ENCODE results near the gene PPP3CA. TPM values are rescaled to one million over a fixed set of nuclear protein-coding genes. Genes with fewer than 3 reads are reported as not detected.

PPP3CA gene
- total and polyA plus RNA-seq, 2 experiments from 2014 or later: 42.3 to 42.8 TPM

DNA sequence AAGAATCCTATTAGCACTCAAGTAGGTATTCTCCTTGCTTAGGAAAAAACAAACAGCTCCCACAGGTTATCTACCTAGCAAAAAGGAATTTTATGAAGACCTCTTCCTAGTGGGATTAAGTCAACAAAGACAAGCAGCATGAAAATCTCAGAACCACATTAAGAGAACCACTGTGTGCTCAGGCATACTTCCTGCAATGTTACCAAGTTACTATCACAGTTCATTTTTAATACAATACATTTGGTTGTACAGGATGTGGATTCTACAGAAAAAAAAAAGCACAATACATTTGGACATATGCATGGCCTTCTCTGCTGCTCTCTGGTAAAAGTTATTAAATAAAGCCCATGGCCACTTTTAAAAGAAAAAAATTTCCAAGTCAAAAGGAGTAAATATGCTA, 193.7 kb downstream of the PPP3CA start:
- Histone ChIP-seq H3K9me3 (ENCODE audit: low read depth) (no peaks in the 10 kb centered on the region), H3K4me1 (ENCODE audit: insufficient read depth) (peaks cover 39% of the 10 kb centered on the region), H3K9me2 (ENCODE audit: insufficient read depth) (no peaks in the 10 kb centered on the region), H3F3A (ENCODE audit: insufficient read depth) (peaks cover 23% of the 10 kb centered on the region), H3K9ac (no peak overlapping the region), H2AFZ (no peak overlapping the region), H3K27ac (no peak overlapping the region), H4K20me1 (ENCODE audit: insufficient read depth) (no peaks in the 10 kb centered on the region; the same call in 1 of the 2 replicates), H3K4me3 (no peak overlapping the region), H3K79me2 (ENCODE audit: insufficient read depth) (peaks cover 72% of the 10 kb centered on the region), H3K4me2 (ENCODE audit: unreplicated experiment) (no peak overlapping the region), H3K36me3 (ENCODE audit: low read depth) (no peaks in the 10 kb centered on the region), H3K27me3 (replicated peaks; ENCODE audit: insufficient read depth) (no peaks in the 10 kb centered on the region)
- DNase-seq: no peak
- TF ChIP-seq EZH2 (IDR thresholded peaks at IDR 0.05; ENCODE audit: insufficient read depth, poor library complexity, severe bottlenecking) (no peak), EZH2phosphoT487 (IDR thresholded peaks at IDR 0.05; ENCODE audit: insufficient read depth, low read depth) (no peak)
- in situ Hi-C loops (cut with MboI): no loop called here

GRCh38 chr4:101152521-101152920, 194.8 kb downstream of the PPP3CA start:
- peaks cover 13% of the 10 kb centered on the region for H3F3A ChIP-seq (ENCODE audit: insufficient read depth)
- no peaks in the 10 kb centered on the region for H3K27me3 ChIP-seq (replicated peaks; ENCODE audit: insufficient read depth)
- H3K4me2 ChIP-seq (ENCODE audit: unreplicated experiment): no peak overlapping the region
- H3K9me3 ChIP-seq (ENCODE audit: low read depth): no peaks in the 10 kb centered on the region
- no peak overlapping the region for H3K27ac ChIP-seq
- no peaks in the 10 kb centered on the region for H3K9me2 ChIP-seq (ENCODE audit: insufficient read depth)
- TF ChIP-seq EZH2phosphoT487 (IDR thresholded peaks at IDR 0.05; ENCODE audit: insufficient read depth, low read depth) (no peak), EZH2 (IDR thresholded peaks at IDR 0.05; ENCODE audit: insufficient read depth, poor library complexity, severe bottlenecking) (no peak)
- 99% methylated on average over 3 of the region's 3 CpGs for WGBS, 2 experiments (ENCODE audit: low coverage in 1 of 2, low lambda C conversion rate in 2 of 2, missing lambda C conversion rate in 2 of 2)
- in situ Hi-C loops (cut with MboI): no loop called here
- peaks cover 27% of the 10 kb centered on the region for H3K4me1 ChIP-seq (ENCODE audit: insufficient read depth)
- H3K4me3 ChIP-seq: no peak overlapping the region
- no peaks in the 10 kb centered on the region for H3K36me3 ChIP-seq (ENCODE audit: low read depth)
- no peaks in the 10 kb centered on the region; the same call in 1 of the 2 replicates for H4K20me1 ChIP-seq (ENCODE audit: insufficient read depth)
- no peak overlapping the region for H3K9ac ChIP-seq
- H3K79me2 ChIP-seq (ENCODE audit: insufficient read depth): peaks cover 76% of the 10 kb centered on the region
- DNase-seq: no peak
- no peak overlapping the region for H2AFZ ChIP-seq

DNA sequence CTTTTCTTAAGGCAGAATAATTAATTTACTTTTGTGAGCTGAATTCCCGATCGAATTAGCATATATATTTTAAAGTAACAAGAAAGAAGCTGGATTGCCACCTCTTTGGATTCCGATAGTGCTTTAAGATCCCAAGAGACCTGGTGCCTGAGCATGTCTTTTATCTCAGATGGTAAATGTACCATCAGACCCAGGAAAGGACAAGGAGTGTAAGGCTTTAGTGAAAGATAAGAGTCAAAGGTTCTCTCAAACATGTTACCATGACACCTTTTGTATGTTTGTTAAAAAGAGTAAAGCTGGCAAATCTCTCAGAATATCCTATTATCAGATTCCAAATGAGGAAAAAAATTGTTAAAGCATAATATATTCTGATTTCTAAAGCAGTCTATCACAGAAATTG, 198.8 kb downstream of the PPP3CA start:
- Histone ChIP-seq H3K4me2 (ENCODE audit: unreplicated experiment) (no peak overlapping the region), H3K4me1 (ENCODE audit: insufficient read depth) (no peaks in the 10 kb centered on the region), H4K20me1 (ENCODE audit: insufficient read depth) (no peaks in the 10 kb centered on the region; the same call in 1 of the 2 replicates), H3K9me2 (ENCODE audit: insufficient read depth) (no peaks in the 10 kb centered on the region; the same call in 1 of the 2 replicates), H3K36me3 (ENCODE audit: low read depth) (no peaks in the 10 kb centered on the region), H3K9ac (no peak overlapping the region), H3K79me2 (ENCODE audit: insufficient read depth) (peaks cover 88% of the 10 kb centered on the region), H3K27ac (no peak overlapping the region), H3F3A (ENCODE audit: insufficient read depth) (no peaks in the 10 kb centered on the region), H3K9me3 (ENCODE audit: low read depth) (no peaks in the 10 kb centered on the region), H3K4me3 (no peak overlapping the region), H2AFZ (no peak overlapping the region), H3K27me3 (replicated peaks; ENCODE audit: insufficient read depth) (no peaks in the 10 kb centered on the region)
- WGBS, 2 experiments (ENCODE audit: low coverage in 1 of 2, low lambda C conversion rate in 2 of 2, missing lambda C conversion rate in 2 of 2): 92 to 93% methylated on average over 3 of the region's 3 CpGs
- in situ Hi-C loops (cut with MboI): no loop called here
- DNase-seq: no peak
- TF ChIP-seq EZH2 (IDR thresholded peaks at IDR 0.05; ENCODE audit: insufficient read depth, poor library complexity, severe bottlenecking) (no peak), EZH2phosphoT487 (IDR thresholded peaks at IDR 0.05; ENCODE audit: insufficient read depth, low read depth) (no peak)

GRCh38 chr4:101147283-101147682, 200.0 kb downstream of the PPP3CA start:
- in situ Hi-C loops (cut with MboI): no loop called here
- Histone ChIP-seq H3K9ac (no peak overlapping the region), H3K79me2 (ENCODE audit: insufficient read depth) (peaks cover 86% of the 10 kb centered on the region), H3K4me2 (ENCODE audit: unreplicated experiment) (no peak overlapping the region), H3K27me3 (replicated peaks; ENCODE audit: insufficient read depth) (no peaks in the 10 kb centered on the region), H4K20me1 (ENCODE audit: insufficient read depth) (no peaks in the 10 kb centered on the region; the same call in 1 of the 2 replicates), H3K4me3 (no peak overlapping the region), H2AFZ (no peak overlapping the region), H3K36me3 (ENCODE audit: low read depth) (no peaks in the 10 kb centered on the region), H3F3A (ENCODE audit: insufficient read depth) (no peaks in the 10 kb centered on the region), H3K4me1 (ENCODE audit: insufficient read depth) (no peaks in the 10 kb centered on the region), H3K9me2 (ENCODE audit: insufficient read depth) (no peaks in the 10 kb centered on the region; the same call in 1 of the 2 replicates), H3K27ac (no peak overlapping the region), H3K9me3 (ENCODE audit: low read depth) (no peaks in the 10 kb centered on the region)
- no peak for DNase-seq
- TF ChIP-seq EZH2 (IDR thresholded peaks at IDR 0.05; ENCODE audit: insufficient read depth, poor library complexity, severe bottlenecking) (no peak), EZH2phosphoT487 (IDR thresholded peaks at IDR 0.05; ENCODE audit: insufficient read depth, low read depth) (no peak)

- Histone ChIP-seq H3K9ac (no peak overlapping the region), H3K4me2 (ENCODE audit: unreplicated experiment) (no peak overlapping the region), H3K79me2 (ENCODE audit: insufficient read depth) (peaks cover 86% of the 10 kb centered on the region), H4K20me1 (ENCODE audit: insufficient read depth) (no peaks in the 10 kb centered on the region; the same call in 1 of the 2 replicates), H3K9me3 (ENCODE audit: low read depth) (no peaks in the 10 kb centered on the region), H3K4me1 (ENCODE audit: insufficient read depth) (no peaks in the 10 kb centered on the region), H3F3A (ENCODE audit: insufficient read depth) (no peaks in the 10 kb centered on the region), H3K27ac (no peak overlapping the region), H3K27me3 (replicated peaks; ENCODE audit: insufficient read depth) (no peaks in the 10 kb centered on the region), H2AFZ (no peak overlapping the region), H3K9me2 (ENCODE audit: insufficient read depth) (no peaks in the 10 kb centered on the region; the same call in 1 of the 2 replicates), H3K36me3 (ENCODE audit: low read depth) (no peaks in the 10 kb centered on the region), H3K4me3 (no peak overlapping the region)
- TF ChIP-seq EZH2phosphoT487 (IDR thresholded peaks at IDR 0.05; ENCODE audit: insufficient read depth, low read depth): no peak
- TF ChIP-seq EZH2 (IDR thresholded peaks at IDR 0.05; ENCODE audit: insufficient read depth, poor library complexity, severe bottlenecking): no peak
- no peak for DNase-seq
- in situ Hi-C loops (cut with MboI): no loop called here
Observed at GRCh38 chr4:101145021-101145420, 202.3 kb downstream of the PPP3CA start.
